T-helper 1 cell treated with Interleukin-12 subunit alpha and Interleukin-12 subunit beta and Interleukin-4 antibody, amounts not matched to agents 30 ng/mL and 1 ng/mL, for 36 hours (primary cell): ENCODE measurements around the gene RAI14. TPM values are rescaled to one million over a fixed set of nuclear protein-coding genes. Genes with fewer than 3 reads are reported as not detected.
"Not testable (repeated sequence)": the region's sequence is repeated elsewhere in the genome, so short reads cannot be mapped to it uniquely, and the experiment has no call there.

Source experiments
- intact Hi-C: fragments of 100-400 bp; cut with micrococcal nuclease; formaldehyde crosslinking; loops from one replicate; pipeline ENCODE4 v1.15.1; 2024
- total RNA-seq: library from RNA; stranded (reverse); gene quantifications from 2 replicates; pipeline ENCODE4 v1.2.3, GENCODE V29; 2022

The RAI14 gene
- total RNA-seq, 1 donor from 2014 or later: 0.88 TPM

GRCh38 chr5:34724741-34725140 is 68.6 kb downstream of the RAI14 start:
- intact Hi-C loops: no loop called here

GRCh38 chr5:34727166-34727749 is 71.1 kb downstream of the RAI14 start:
- intact Hi-C loops: not testable (repeated sequence)

- intact Hi-C loops: no loop called here
Measured at GRCh38 chr5:34728236-34728635, 72.1 kb downstream of the RAI14 start.

GRCh38 chr5:34731435-34732232 is 75.5 kb downstream of the RAI14 start:
- intact Hi-C loops: no loop called here

DNA sequence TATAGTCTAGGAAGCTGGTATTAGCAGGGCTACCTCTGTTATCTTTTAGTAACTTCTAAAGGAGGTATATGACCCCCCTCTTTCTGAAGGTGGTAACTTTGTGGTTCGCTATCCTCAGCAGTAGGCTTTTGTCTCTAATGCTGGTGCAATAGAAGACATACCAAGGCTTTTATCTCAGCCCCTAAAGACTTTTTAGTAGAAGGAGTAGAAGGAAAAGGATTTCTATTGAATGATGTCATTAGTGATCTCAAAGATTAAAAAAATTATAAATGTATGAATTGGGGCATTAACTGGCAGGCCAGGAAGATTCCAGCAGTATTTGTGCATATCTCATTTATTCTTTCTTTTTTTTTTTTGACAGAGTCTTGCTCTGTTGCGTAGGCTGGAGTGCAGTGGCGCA is 78.2 kb downstream of the RAI14 start:
- intact Hi-C loops: no loop called here

DNA sequence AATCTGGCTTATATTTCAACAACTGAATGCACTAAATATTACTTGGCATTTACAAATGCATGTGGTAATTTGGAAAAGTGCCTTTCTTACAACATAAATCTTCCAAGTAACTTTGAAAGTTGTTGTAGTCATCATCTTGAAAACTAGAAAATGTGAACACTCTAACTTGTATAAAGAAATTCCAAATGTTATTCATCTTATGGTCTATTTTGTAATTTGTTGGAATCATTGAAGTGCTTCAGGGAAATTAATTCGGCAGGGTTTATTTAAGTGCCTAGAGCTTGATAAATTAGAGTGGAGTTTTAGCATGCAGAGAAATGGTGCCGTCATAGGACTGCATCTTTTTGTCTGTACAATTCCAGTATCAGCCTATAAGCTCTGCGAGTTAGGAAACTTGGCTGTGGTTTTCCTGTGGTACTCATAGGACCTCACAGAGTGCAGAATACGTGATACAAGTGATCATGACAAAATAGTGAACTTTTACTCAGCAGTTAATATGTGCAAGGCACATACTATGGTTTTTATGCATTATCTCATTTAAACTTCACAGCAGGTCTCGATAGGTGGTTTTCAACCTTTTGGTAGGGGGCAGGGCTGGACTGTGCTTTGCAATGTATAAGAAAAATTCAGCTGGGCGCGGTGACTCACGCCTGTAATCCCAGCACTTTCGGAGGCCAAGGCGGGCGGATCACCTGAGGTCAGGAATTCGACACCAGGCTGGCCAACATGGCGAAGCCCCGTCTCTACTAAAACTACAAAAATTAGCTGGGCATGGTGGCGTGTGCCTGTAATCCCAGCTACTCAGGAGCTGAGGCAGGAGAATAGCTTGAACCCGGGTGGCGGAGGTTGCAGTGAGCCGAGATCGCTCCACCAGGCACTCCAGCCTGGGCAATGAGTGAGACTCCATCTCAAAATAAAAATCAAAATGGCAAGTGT is 79.6 kb downstream of the RAI14 start:
- intact Hi-C loops: no loop called here

DNA sequence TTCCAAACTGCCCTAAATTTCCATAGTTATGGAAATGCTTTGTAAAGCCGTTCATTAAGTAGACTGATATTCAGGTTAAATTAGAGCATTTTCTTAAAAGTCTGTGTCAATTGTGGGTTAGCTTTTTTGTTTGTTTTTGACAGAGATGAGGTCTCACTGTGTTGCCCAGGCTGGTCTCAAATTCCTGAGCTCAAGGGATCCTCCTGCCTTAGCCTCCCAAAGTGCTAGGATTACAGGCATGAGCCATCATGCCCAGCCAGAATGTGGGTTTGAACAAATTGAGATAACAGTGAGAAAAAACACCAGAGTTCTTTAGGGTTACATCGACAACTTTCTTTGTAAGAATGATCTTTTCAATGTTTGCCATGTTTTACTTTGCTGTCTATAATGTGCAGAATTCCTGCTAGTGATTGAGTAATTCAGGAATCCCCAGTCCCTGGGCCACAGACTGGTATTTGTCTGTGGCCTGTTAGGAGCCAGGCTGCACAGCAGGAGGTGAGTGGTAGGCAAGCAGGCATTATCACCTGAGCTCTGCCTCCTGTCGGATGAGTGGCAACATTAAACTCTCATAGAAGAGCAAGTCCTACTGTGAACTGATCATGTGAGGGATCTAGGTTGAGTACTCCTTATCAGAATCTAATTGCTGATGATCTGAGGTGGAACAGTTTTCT is 80.5 kb downstream of the RAI14 start:
- intact Hi-C loops: no loop called here

DNA sequence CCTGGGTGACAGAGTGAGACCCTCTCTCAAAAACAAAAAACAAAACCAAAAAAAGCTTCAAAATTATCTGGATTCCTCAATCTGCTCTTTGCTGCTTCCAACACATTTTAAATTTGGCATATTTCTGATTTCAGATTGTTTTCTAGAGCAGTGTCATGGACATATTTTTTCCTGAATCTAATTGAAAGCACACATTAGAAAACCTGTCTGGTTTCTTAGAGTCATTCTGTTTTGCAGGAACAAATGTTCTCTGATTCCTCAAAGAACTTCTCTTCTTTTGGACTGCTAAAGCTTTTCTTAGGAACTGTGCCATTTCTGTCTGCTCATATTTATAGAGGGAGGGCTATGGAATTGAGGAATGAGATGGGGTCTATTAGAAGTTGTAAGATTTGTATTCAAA is 81.6 kb downstream of the RAI14 start:
- intact Hi-C loops: no loop called here

GRCh38 chr5:34738381-34738780 is 82.3 kb downstream of the RAI14 start:
- intact Hi-C loops: no loop called here

DNA sequence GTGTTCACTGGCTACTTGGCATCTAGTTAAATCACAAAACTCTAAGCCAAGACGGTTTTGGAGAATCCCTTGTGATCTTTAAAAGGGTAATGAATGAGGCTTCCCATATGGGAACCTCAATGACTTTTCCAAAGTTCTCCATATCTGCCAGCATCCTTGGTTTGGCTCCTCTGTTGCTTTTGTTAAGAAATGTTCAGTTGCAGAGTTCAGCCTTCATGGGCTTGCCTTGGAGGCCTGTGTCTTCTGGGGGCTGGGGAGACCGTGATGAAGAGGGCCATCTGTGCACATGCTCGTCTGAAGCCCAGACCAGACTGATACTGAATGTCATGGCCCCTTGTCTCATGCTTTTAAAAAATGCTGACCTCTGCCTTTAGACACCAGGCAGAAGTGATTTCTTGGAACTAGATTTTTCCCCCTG is 84.3 kb downstream of the RAI14 start:
- intact Hi-C loops: no loop called here

DNA sequence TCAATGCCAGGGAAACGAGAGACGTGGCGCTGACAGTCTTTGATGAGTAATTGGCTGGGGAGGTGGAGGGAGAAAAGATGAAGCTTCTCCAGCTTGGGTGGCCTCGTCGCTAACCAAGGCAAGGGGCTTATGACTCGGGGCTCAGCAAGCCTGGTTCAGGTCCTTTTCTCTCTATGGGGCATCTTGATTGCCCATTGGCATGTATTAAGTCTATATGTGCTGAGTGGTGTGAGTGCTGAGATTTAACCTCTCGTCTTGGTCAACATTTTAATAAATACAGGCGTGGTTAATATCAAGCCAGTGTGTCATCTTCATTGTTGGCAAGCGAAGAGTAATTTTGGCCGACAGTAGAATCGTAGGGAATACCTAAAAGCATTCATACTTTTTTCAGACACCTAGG is 85.9 kb downstream of the RAI14 start:
- intact Hi-C loops: loop anchor here (2.0 kb wide), 1 partner anchor 97 kb away; the partner anchor contains the start of gene TTC23L

DNA sequence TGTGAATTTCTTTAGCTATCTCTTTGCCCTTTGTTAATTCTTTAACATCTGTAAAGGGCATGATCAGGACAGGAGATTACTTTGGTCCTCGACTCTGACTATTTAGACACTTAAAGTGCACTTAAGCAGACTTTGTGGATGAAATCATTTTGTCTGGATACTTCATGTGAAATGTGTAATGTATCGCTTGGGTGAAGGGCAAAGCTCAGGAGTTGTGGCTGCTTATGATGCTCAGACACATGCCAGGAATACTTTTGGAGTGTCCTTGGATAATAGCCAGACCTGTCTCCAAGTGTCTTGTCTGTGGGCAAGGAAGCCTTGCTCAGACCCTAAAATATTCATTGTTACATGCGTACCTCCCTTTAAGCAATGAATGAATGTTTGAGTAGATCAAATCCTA is 87.8 kb downstream of the RAI14 start:
- intact Hi-C loops: loop anchor here (2.0 kb wide), 1 partner anchor 95 kb away; the partner anchor contains the start of gene TTC23L

GRCh38 chr5:34748431-34748830 is 92.3 kb downstream of the RAI14 start:
- intact Hi-C loops: no loop called here

DNA sequence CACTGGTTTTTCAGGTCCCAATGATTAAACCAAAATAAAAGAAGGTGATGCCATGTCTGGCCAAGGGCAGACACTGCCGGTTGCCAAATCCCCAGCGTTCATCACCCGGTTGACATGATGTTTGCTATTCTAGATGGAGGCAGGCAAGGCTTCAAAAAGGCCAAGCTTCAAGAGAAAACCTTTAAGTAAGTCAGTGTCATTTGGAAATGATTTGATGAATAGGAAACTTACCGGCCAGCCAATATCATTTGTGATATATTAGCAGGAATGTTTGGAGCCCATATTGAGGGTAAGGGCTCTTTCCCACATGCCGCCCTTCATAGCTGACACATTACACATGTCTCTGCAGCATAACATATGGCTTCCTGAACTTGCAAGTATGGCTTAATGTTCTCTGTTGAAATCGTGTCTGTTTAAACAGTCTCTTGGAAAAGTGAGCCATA is 93.3 kb downstream of the RAI14 start:
- intact Hi-C loops: no loop called here

DNA sequence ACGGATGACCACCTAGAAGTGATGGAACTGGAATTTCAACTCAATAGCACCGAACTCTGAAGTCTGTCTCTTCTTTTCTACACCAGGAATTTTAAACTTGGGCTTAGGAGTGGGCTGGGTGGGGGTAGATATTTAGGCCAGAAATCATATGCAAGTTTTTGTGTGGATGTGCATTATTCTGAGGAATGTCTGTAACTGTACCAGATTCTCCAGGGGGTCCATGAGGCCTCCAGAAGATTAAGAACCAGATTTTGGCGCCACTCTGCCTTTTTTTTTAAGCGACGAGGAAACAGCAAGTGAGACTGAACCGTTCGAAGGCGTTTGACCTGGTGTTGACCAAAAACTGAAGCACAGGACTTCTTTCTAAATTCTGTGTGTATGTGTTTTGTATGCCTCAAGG is 94.1 kb downstream of the RAI14 start:
- intact Hi-C loops: no loop called here

GRCh38 chr5:34751807-34752736 is 95.9 kb downstream of the RAI14 start:
- intact Hi-C loops: no loop called here

GRCh38 chr5:34753236-34753635 is 97.1 kb downstream of the RAI14 start:
- intact Hi-C loops: not testable (repeated sequence)

- intact Hi-C loops: no loop called here
Measured at GRCh38 chr5:34755926-34756325, 99.8 kb downstream of the RAI14 start.

GRCh38 chr5:34756781-34757624 is 100.9 kb downstream of the RAI14 start:
- intact Hi-C loops: no loop called here
